ENCODE data around the gene LBX1. TPM values are rescaled to one million over a fixed set of nuclear protein-coding genes. Genes with fewer than 3 reads are reported as not detected.
"Not testable (repeated sequence)": the region's sequence is repeated elsewhere in the genome, so short reads cannot be mapped to it uniquely, and the experiment has no call there.

LBX1 gene
- total and polyA plus RNA-seq, 2 donors = not detected

- 5% methylated on average over 21 of the region's 21 CpGs for WGBS
- peak overlapping the region; percentile 2 for H3K4me3 ChIP-seq (ENCODE audit: low read depth, low read length)
These were observed 12.2 kb downstream of the LBX1 start for GRCh38 chr10:101217044-101217425.

GRCh38 chr10:101216207-101217043 lies 12.8 kb downstream of the LBX1 start:
- Histone ChIP-seq H3K4me3 (ENCODE audit: low read depth, low read length) (no peak overlapping the region), H3K4me1 (ENCODE audit: insufficient read depth) (no peaks in the 10 kb centered on the region), H3K36me3 (ENCODE audit: insufficient read depth) (no peaks in the 10 kb centered on the region), H3K27ac (ENCODE audit: low read depth) (no peak overlapping the region)
- 5% methylated on average over 52 of the region's 52 CpGs for WGBS
- DNase-seq (ENCODE audit: extremely low spot score) = no peak

More at GRCh38 chr10:101217044-101217425, 12.2 kb downstream of the LBX1 start:
- no peaks in the 10 kb centered on the region for H3K4me1 ChIP-seq (ENCODE audit: insufficient read depth)
- H3K27ac ChIP-seq (ENCODE audit: low read depth) = no peak overlapping the region
- no peak for DNase-seq (ENCODE audit: extremely low spot score)
- H3K36me3 ChIP-seq (ENCODE audit: insufficient read depth) = no peaks in the 10 kb centered on the region

GRCh38 chr10:101215397-101216206 lies 13.7 kb downstream of the LBX1 start:
- no peaks in the 10 kb centered on the region for H3K36me3 ChIP-seq (ENCODE audit: insufficient read depth)
- no peaks in the 10 kb centered on the region for H3K4me1 ChIP-seq (ENCODE audit: insufficient read depth)
- H3K4me3 ChIP-seq (ENCODE audit: low read depth, low read length) = peak overlapping the region; percentile 9
- no peak for DNase-seq (ENCODE audit: extremely low spot score)
- 11% methylated on average over 40 of the region's 40 CpGs for WGBS
- no peak overlapping the region for H3K27ac ChIP-seq (ENCODE audit: low read depth)

GRCh38 chr10:101214446-101215396 lies 14.5 kb downstream of the LBX1 start:
- no peak overlapping the region for H3K4me3 ChIP-seq (ENCODE audit: low read depth, low read length)
- H3K4me1 ChIP-seq (ENCODE audit: insufficient read depth) = no peaks in the 10 kb centered on the region
- no peaks in the 10 kb centered on the region for H3K36me3 ChIP-seq (ENCODE audit: insufficient read depth)
- DNase-seq (ENCODE audit: extremely low spot score) = no peak
- 12% methylated on average over 49 of the region's 49 CpGs for WGBS
- H3K27ac ChIP-seq (ENCODE audit: low read depth) = no peak overlapping the region

- 56% methylated on average over 5 of the region's 5 CpGs for WGBS
- H3K36me3 ChIP-seq (ENCODE audit: insufficient read depth) = no peaks in the 10 kb centered on the region
- no peak for DNase-seq (ENCODE audit: extremely low spot score)
- H3K4me1 ChIP-seq (ENCODE audit: insufficient read depth) = no peaks in the 10 kb centered on the region
- no peak overlapping the region for H3K27ac ChIP-seq (ENCODE audit: low read depth)
- H3K4me3 ChIP-seq (ENCODE audit: low read depth, low read length) = no peak overlapping the region
These were observed 20.7 kb downstream of the LBX1 start for GRCh38 chr10:101208543-101208942.

- Histone ChIP-seq H3K4me1 (ENCODE audit: insufficient read depth) (no peaks in the 10 kb centered on the region), H3K27ac (ENCODE audit: low read depth) (no peak overlapping the region), H3K36me3 (ENCODE audit: insufficient read depth) (no peaks in the 10 kb centered on the region), H3K4me3 (ENCODE audit: low read depth, low read length) (no peak overlapping the region)
- no peak for DNase-seq (ENCODE audit: extremely low spot score)
- 46% methylated on average over 2 of the region's 2 CpGs for WGBS
These were observed 22.2 kb downstream of the LBX1 start for GRCh38 chr10:101207026-101207425.

- not testable (repeated sequence) for H3K4me3 ChIP-seq (ENCODE audit: low read depth, low read length); H3K4me1 ChIP-seq (ENCODE audit: insufficient read depth); H3K27ac ChIP-seq (ENCODE audit: low read depth); DNase-seq (ENCODE audit: extremely low spot score); H3K36me3 ChIP-seq (ENCODE audit: insufficient read depth)
- 71% methylated on average over 4 of the region's 4 CpGs for WGBS
These were observed 26.6 kb downstream of the LBX1 start for GRCh38 chr10:101202667-101203066.

GRCh38 chr10:101198326-101198977 lies 30.8 kb downstream of the LBX1 start:
- 73% methylated on average over 8 of the region's 8 CpGs for WGBS
- not testable (repeated sequence) for H3K4me3 ChIP-seq (ENCODE audit: low read depth, low read length); H3K4me1 ChIP-seq (ENCODE audit: insufficient read depth); DNase-seq (ENCODE audit: extremely low spot score); H3K36me3 ChIP-seq (ENCODE audit: insufficient read depth); H3K27ac ChIP-seq (ENCODE audit: low read depth)

GRCh38 chr10:101195921-101196320 lies 33.3 kb downstream of the LBX1 start:
- DNase-seq (ENCODE audit: extremely low spot score) = no peak
- Histone ChIP-seq H3K27ac (ENCODE audit: low read depth) (no peak overlapping the region), H3K36me3 (ENCODE audit: insufficient read depth) (no peaks in the 10 kb centered on the region), H3K4me1 (ENCODE audit: insufficient read depth) (no peaks in the 10 kb centered on the region), H3K4me3 (ENCODE audit: low read depth, low read length) (no peak overlapping the region)
- 79% methylated on average over 5 of the region's 5 CpGs for WGBS

- no peak for DNase-seq (ENCODE audit: extremely low spot score)
- no peaks in the 10 kb centered on the region for H3K36me3 ChIP-seq (ENCODE audit: insufficient read depth)
- no peaks in the 10 kb centered on the region for H3K4me1 ChIP-seq (ENCODE audit: insufficient read depth)
- no peak overlapping the region for H3K4me3 ChIP-seq (ENCODE audit: low read depth, low read length)
- WGBS = 40% methylated on average over 12 of the region's 12 CpGs
- no peak overlapping the region for H3K27ac ChIP-seq (ENCODE audit: low read depth)
These were observed 39.5 kb downstream of the LBX1 start for GRCh38 chr10:101189461-101190401.

GRCh38 chr10:101188942-101189341 lies 40.3 kb downstream of the LBX1 start:
- WGBS = 79% methylated on average over 4 of the region's 4 CpGs
- Histone ChIP-seq H3K4me1 (ENCODE audit: insufficient read depth) (no peaks in the 10 kb centered on the region), H3K4me3 (ENCODE audit: low read depth, low read length) (no peak overlapping the region), H3K36me3 (ENCODE audit: insufficient read depth) (no peaks in the 10 kb centered on the region), H3K27ac (ENCODE audit: low read depth) (no peak overlapping the region)
- no peak for DNase-seq (ENCODE audit: extremely low spot score)
